Stomach (tissue), 9 donors: ENCODE results near the gene CTNND2. TPM values are rescaled to one million over a fixed set of nuclear protein-coding genes. Genes with fewer than 3 reads are reported as not detected.

Experiments
- DNase-seq, 2 donors: peaks; one replicate each; pipeline versions ENCODE4 v3.0.0 to v3.0.0-alpha.2; 2013 to 2019
- H3K27ac ChIP-seq, 5 donors: fragments of 200-600 bp in 4 of 5; sonication (generic) in 4 of 5; one replicate each; pipeline ENCODE4 v1.5.1; 2013 to 2019; ENCODE audit warnings: mild to moderate bottlenecking in 1 of 5, moderate library complexity in 1 of 5
- H3K27me3 ChIP-seq, 3 donors: fragments of 200-600 bp; sonication (generic); one replicate each; pipeline ENCODE4 v1.5.1; 2017 to 2019; ENCODE audit warnings: mixed run types in 1 of 3
- H3K36me3 ChIP-seq, 4 donors: fragments of 200-600 bp; sonication (generic); 1 replicate in 3 of 4; 2 replicates in 1 of 4; pipeline ENCODE4 v1.5.1; 2016 to 2019
- H3K4me1 ChIP-seq, 4 donors: fragments of 200-600 bp; sonication (generic); one replicate each; pipeline ENCODE4 v1.5.1; 2016 to 2019
- H3K4me3 ChIP-seq, 4 donors: fragments of 200-600 bp; sonication (generic) in 3 of 4; one replicate each; pipeline ENCODE4 v1.5.1; 2016 to 2019; ENCODE audit warnings: mild to moderate bottlenecking in 1 of 4
- H3K9me3 ChIP-seq, 4 donors: fragments of 200-600 bp; sonication (generic); one replicate each; pipeline ENCODE4 v1.5.1; 2016 to 2019
- CTCF ChIP-seq, 7 experiments: fragments of 450-650 bp in 4 of 7; fragments of 200-600 bp in 3 of 7; sonication (generic) in 3 of 7; IDR thresholded peaks; one replicate each; pipeline ENCODE4 v1.5.1; 2016 to 2019; ENCODE audit warnings: antibody characterized with exemption in 7 of 7, control low read depth in 2 of 7, mild to moderate bottlenecking in 1 of 7
- EP300 ChIP-seq: sonication (generic); formaldehyde crosslinking; IDR thresholded peaks from one replicate; pipeline ENCODE4 v1.6.1; 2017; ENCODE audit warnings: antibody characterized with exemption
- POLR2A ChIP-seq, 4 donors: fragments of 450-650 bp; IDR thresholded peaks; one replicate each; pipeline ENCODE4 v1.6.1; 2016; ENCODE audit warnings: antibody characterized with exemption in 4 of 4, control low read depth in 2 of 4, mild to moderate bottlenecking in 1 of 4, moderate library complexity in 1 of 4
- POLR2AphosphoS5 ChIP-seq, 3 donors: sonication (generic); formaldehyde crosslinking; IDR thresholded peaks; one replicate each; pipeline ENCODE4 v1.6.1; 2016; ENCODE audit warnings: antibody characterized with exemption in 3 of 3
- WGBS, 5 donors: extraction: QIAGEN DNeasy Blood & Tissue Kit in 3 of 5; methylation state at CpG; one replicate each; pipeline versions ENCODE4 v1.1.5 to v1.1.7; 2013 to 2018; 5-methylcytosine and 5-hydroxymethylcytosine counted together
- intact Hi-C: fragments of 100-400 bp; cut with DNase I; formaldehyde crosslinking; loops from one replicate; pipeline ENCODE4 v1.15.1; 2023; ENCODE audit warnings: low total_unique reads
- polyA plus RNA-seq, 3 donors: library from polyadenylated mRNA; stranded (reverse); fragments of 200-250 nt; gene quantifications; one replicate each; pipeline ENCODE4 v1.2.3, GENCODE V29; 2013
- total RNA-seq, 5 donors: library from RNA; depleted of rRNA; stranded (reverse); fragments of >200 nt; gene quantifications; one replicate each; pipeline versions ENCODE4 v1.1.0 to v1.2.3, GENCODE V29; 2014 to 2016
- donor health status: healthy with polysubstance abuse.
- donor health status: Bipolar disorder and iron deficiency.
- donor health status: healthy.

Gene CTNND2
- total and polyA plus RNA-seq, 8 donors, result 0.29 to 3.4 (median 2.0) TPM; not detected in 2

DNA sequence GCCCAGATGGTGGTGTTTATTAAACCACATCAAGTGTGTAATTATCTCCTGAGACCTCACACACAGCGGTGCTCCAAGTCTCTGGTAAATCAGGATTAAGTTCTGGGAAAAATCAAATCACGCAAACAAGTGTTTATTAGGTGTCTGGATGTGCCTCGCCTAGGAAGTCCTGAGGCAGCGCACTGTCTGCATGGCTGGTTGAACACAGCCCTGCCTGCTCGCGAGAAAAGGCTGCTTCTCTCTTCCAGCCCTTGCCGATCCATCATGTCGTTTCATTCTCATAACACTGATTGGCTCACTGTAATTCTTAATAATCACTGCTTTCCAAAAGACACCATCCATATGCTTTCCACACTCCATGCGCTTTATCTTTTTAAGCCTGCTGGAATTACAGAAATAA lies 913.6 kb downstream of the CTNND2 start:
- Histone ChIP-seq H3K9me3 (no peaks in the 10 kb centered on the region), H3K4me1 (peaks cover 0 to 7% (median 5%) of the 10 kb centered on the region in 4 donors), H3K27me3 (peaks cover 0 to 29% (median 13%) of the 10 kb centered on the region in 3 donors), H3K27ac (no peak overlapping the region), H3K4me3 (no peak overlapping the region), H3K36me3 (no peaks in the 10 kb centered on the region)
- intact Hi-C loops, result no loop called here
- no peak for DNase-seq
- TF ChIP-seq EP300 (no peak), POLR2A (IDR thresholded peaks at IDR 0.05) (no peak), POLR2AphosphoS5 (IDR thresholded peaks at IDR 0.05) (no peak), CTCF (IDR thresholded peaks at IDR 0.05) (no peak)
- 75 to 91% (median 88%) methylated on average over 9 of the region's 9 CpGs for WGBS, 5 donors

GRCh38 chr5:10989577-10990263 lies 914.5 kb downstream of the CTNND2 start:
- no peak for TF ChIP-seq EP300
- no peak for TF ChIP-seq POLR2AphosphoS5 (IDR thresholded peaks at IDR 0.05)
- TF ChIP-seq POLR2A (IDR thresholded peaks at IDR 0.05), result no peak
- no peak for TF ChIP-seq CTCF (IDR thresholded peaks at IDR 0.05)
- no peaks in the 10 kb centered on the region for H3K36me3 ChIP-seq
- H3K9me3 ChIP-seq, result no peaks in the 10 kb centered on the region
- H3K4me1 ChIP-seq, result peaks cover 0 to 7% (median 5%) of the 10 kb centered on the region in 4 donors
- DNase-seq, result no peak
- no peak overlapping the region for H3K4me3 ChIP-seq
- intact Hi-C loops, result no loop called here
- no peak overlapping the region for H3K27ac ChIP-seq
- WGBS, 5 donors, result 49 to 58% (median 54%) methylated on average over 6 of the region's 6 CpGs
- H3K27me3 ChIP-seq, result peaks cover 0 to 28% (median 13%) of the 10 kb centered on the region in 3 donors

GRCh38 chr5:10988622-10989021 lies 915.6 kb downstream of the CTNND2 start:
- H3K27ac ChIP-seq, result no peak overlapping the region
- 28 to 40% (median 33%) methylated on average over 2 of the region's 2 CpGs for WGBS, 5 donors
- no peak overlapping the region for H3K4me3 ChIP-seq
- no peaks in the 10 kb centered on the region for H3K36me3 ChIP-seq
- no peak for DNase-seq
- intact Hi-C loops, result no loop called here
- peaks cover 0 to 23% (median 13%) of the 10 kb centered on the region in 3 donors for H3K27me3 ChIP-seq
- TF ChIP-seq POLR2AphosphoS5 (IDR thresholded peaks at IDR 0.05), result no peak
- no peak for TF ChIP-seq EP300
- TF ChIP-seq POLR2A (IDR thresholded peaks at IDR 0.05), result no peak
- no peak for TF ChIP-seq CTCF (IDR thresholded peaks at IDR 0.05)
- H3K9me3 ChIP-seq, result no peaks in the 10 kb centered on the region
- peaks cover 0 to 7% (median 5%) of the 10 kb centered on the region in 4 donors for H3K4me1 ChIP-seq

DNA sequence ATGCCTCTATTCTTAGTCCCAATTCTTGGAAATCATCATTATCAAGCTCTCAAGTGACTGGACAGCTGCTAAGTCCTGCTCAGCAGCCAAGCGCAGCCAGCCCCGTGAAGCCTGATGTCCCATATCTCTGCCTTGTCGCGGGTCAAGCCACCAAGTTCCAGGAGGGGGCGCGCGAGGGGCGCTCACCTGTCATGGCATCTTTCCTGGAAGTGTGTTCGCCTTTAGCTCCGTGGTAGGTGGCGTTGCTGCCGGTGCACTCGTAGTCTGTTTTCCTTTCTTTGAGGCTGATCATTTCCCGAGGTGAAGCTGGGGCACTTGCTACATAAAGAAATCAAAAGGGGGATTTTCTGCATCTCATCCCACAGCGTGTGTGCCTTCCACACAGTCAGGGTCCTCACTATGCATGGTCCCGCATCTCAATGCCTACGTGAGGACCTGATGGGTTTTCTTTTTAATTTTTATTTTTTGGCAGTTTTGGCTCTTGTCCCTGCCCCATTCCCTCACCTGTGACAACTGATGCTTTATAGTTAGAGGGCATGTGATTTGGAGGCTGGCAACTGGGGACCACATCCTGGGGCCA lies 916.2 kb downstream of the CTNND2 start:
- H3K4me1 ChIP-seq, result peaks cover 0 to 7% (median 5%) of the 10 kb centered on the region in 4 donors
- H3K36me3 ChIP-seq, result no peaks in the 10 kb centered on the region
- peaks cover 0 to 23% (median 13%) of the 10 kb centered on the region in 3 donors for H3K27me3 ChIP-seq
- H3K9me3 ChIP-seq, result no peaks in the 10 kb centered on the region
- 13 to 17% (median 15%) methylated on average over 17 of the region's 17 CpGs for whole genome bisulfite sequencing, 5 donors
- intact Hi-C loops, result no loop called here
- no peak overlapping the region for H3K4me3 ChIP-seq
- peak; percentile 73 to 86 for DNase-seq
- TF ChIP-seq CTCF (IDR thresholded peaks at IDR 0.05) (peak in 4 of 7 experiments; percentile 33 to 54 (median 50)), POLR2AphosphoS5 (IDR thresholded peaks at IDR 0.05) (no peak)
- no peak overlapping the region for H3K27ac ChIP-seq
